GM15510 (cell line): Measurements from ENCODE around the gene SCARB1.
A peak's percentile ranks its signal among the peaks of the same experiment; 100 is the strongest.

ENCODE experiments used
- POLR2A ChIP-seq: IDR thresholded peaks from 3 replicates; pipeline ENCODE4 v1.6.1; 2011; ENCODE audit warnings: borderline replicate concordance; ENCODE audit not compliant: insufficient read length; ENCODE audit errors: extremely low read depth

Gene SCARB1

GRCh38 chr12:124776125-124776513 is 87.5 kb downstream of the SCARB1 start:
- no peak for TF ChIP-seq POLR2A

GRCh38 chr12:124774462-124775167 is 89.0 kb downstream of the SCARB1 start:
- no peak for TF ChIP-seq POLR2A

DNA sequence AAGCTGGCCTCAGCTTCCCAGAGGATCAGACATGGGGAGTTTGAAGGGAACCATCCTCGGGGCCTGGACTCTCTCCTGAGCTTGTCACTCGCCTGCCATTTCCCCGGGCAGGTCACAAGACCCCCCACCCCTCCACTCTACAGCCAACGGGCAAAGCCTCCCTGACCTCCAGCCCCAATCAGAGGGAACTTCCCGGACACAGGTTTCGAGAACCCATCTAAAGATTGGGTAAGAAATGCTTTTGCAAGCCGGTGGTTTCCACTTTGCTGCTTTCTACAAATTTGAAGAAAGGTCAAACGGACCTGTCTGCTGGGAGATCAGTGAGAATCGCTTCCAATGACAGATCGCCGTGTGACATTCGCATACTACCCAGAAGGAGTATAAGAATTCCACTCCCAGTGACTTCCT is 89.6 kb downstream of the SCARB1 start:
- TF ChIP-seq POLR2A = peak; percentile 26

GRCh38 chr12:124772289-124773170 is 91.1 kb downstream of the SCARB1 start:
- TF ChIP-seq POLR2A = no peak

- TF ChIP-seq POLR2A = no peak
These were observed 92.0 kb downstream of the SCARB1 start for GRCh38 chr12:124771462-124772288.

DNA sequence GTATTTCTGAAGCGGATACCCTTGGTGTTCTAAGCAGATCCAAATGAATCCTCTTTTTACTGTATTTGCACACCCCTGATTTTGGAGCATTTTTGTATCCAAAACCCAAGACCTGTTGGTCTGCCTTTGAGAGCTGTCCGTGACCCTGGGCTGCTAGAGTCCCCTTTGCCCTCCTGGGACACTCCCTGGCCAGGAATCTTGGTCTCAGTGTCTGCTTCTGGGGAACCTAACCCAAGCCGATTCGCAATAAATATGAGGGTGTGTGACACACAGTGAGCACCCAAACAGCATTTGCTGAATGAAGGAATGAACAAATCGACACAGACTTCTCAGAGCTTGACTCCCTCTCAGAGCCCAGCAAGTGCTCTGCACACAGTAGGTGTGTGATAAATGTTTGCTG is 92.9 kb downstream of the SCARB1 start:
- TF ChIP-seq POLR2A = no peak

GRCh38 chr12:124769881-124770512 is 93.7 kb downstream of the SCARB1 start:
- no peak for TF ChIP-seq POLR2A

GRCh38 chr12:124769163-124769530 is 94.5 kb downstream of the SCARB1 start:
- no peak for TF ChIP-seq POLR2A

DNA sequence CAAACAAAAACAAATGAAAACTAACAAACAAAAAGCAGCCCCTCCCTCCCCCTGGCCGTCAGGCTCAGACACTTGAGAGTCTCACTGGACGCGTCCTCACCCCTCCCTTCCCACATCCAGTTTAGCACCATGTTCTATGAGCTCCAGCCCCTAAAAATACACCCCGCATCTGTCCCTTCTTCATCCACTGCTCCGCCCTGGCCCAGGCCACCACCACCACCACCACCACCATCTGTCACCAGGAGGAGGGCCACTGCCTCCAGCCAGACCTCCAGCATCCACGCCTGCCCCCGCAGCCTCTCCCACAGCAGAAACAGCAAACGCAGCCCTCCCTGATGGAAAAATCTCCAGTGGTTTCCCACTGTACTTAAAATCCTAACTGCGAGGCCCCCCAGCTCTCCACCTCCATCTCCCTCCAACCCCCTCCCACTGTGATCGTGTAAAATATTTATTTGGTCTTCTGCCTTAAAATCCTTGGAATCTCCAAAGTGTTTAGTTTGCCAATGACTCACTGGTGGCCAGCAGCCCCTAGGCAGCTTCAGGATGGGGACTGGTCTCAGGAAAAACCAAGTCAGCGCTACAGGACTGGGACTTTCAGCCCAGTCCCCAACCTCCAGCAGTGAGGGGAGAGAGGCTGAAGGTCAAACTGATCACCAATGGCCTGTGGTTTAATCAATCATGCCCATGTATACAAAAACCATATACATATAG is 95.1 kb downstream of the SCARB1 start:
- TF ChIP-seq POLR2A = no peak

- TF ChIP-seq POLR2A = no peak
These were observed 96.4 kb downstream of the SCARB1 start for GRCh38 chr12:124767066-124767821.

DNA sequence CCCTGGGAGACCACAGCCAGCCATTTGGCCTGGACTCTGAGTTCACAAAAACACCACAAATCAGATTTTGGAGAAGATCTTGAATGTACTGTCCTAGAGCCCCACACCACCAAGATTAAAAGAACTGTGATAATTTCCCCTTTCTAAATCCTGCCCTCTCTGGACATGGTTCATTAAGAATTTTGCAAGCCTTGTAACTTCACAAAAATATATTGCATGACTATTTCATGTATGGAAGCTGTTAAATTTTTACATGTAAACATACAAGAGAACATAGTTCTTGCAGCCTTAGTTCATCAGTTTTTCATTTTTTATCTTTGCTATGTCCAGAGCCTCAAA is 97.0 kb downstream of the SCARB1 start:
- no peak for TF ChIP-seq POLR2A

- no peak for TF ChIP-seq POLR2A
These were observed 97.8 kb downstream of the SCARB1 start for GRCh38 chr12:124765581-124766489.

DNA sequence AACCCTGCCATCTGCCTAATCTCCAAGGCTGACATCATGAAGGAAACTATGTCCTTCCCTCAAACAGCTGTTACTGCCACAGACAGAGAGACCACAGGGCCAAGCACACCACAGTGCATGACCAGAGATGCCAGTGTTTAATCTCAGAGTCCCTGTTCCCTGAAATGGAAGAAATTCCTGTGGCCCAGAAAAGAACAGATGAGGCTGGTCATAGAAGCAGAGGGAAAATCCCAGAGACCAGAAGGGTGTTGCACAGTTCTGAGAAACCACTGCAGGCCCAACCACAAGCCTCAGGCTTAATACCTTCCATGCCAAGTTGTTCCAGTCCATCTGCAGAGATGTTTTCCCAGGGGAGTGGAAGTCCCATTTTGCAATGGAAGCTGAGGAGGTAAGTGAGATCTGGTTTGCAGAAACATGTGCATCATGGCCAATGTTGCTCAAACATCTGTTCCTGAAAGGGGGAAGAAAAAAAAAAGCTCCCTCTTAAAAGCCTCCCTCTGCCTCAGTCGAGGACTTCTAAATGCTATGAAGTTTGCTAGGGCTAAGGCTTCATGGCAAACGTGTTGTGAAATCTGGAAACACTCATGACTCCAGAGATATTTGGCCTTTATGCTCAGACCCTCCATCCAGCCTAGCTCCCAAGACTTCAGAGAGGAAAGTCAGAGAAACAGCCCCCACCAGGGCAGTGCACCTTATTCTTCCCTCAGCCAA is 98.6 kb downstream of the SCARB1 start:
- no peak for TF ChIP-seq POLR2A

DNA sequence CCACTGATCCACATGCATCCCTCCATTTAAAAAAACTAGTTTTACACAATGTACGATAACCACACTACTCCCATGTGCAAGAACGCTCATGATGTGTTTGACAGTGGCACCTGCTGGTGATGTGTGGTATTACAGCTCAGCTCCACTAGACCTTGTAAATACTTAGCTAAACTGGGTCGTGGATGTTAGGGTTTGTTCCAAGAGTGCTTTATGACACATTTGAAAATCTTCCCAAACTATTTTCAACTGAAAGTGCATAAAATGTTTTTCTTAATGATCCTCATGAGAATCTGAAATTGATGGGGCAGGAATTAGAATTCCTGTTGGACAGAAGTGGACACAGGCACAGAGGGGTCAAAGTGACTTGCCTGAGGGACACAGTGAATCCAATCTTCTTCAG is 99.2 kb downstream of the SCARB1 start:
- no peak for TF ChIP-seq POLR2A
